ENCODE results near the gene ZNF556. TPM values are rescaled to one million over a fixed set of nuclear protein-coding genes. Genes with fewer than 3 reads are reported as not detected.
A peak's percentile ranks its signal among the peaks of the same experiment; 100 is the strongest.

ZNF556 gene
- total and polyA plus RNA-seq, 10 of the 15 experiments (the other 5 are each of a cell fraction or from before 2014, with no cell fraction given), result not detected

DNA sequence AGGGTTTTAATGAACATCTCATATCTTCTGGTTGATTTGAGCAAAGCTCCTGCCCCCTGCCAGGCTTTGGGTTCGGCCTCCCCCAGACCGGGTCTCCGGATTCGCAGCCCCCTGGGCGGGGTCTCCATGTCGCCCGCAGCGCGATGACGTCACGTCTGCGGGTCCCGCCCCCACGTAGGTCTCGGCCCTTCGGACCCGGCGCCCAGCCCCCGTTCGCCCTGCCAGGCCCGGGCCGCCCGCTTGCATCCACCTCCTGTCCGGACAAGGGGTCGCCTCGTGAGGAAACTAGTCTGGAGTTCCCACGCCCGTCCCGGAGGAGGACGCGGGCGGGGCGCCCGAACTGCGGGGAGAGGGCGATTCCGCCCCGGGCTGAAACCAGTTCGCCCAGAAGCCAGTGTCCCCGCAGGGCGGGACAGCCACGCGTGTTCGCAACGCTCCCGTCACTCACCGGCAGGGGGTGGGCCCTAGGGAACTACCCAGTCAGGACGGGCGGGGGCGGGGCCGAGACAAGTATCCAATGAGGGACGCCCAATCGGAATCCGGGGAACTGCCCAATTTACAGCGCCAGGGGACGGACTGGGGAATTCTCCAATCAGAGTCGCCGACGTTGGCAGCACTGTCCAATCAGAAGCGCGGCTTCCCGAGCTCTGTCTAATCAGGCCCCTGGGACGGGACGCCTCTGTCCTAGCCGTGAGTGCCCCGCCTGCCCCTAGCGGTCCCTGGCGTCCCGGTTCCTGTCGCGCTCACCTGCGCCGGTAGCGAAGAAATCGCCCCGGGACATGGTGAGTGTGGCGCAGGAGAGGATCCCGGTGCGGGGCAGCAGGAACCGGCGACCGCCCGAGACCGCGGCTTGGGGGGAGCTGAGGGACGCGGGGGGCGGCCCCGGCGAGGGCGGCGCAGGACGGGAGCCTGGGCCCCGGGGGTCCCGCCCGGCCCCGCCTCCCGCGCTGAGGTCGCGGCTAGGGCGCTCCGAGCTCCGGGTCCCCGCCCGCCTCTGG is 26.0 kb upstream of the ZNF556 start, which contains the start of gene ZNF555 (continued):
- TF ChIP-seq TBL1XR1 (IDR thresholded peaks at IDR 0.05; ENCODE audit: low read depth, low read length), result no peak
- TF ChIP-seq LARP7 (IDR thresholded peaks at IDR 0.05), result peak; percentile 52; the same call in 1 of the 2 replicates
- TF ChIP-seq, protein P1, sequence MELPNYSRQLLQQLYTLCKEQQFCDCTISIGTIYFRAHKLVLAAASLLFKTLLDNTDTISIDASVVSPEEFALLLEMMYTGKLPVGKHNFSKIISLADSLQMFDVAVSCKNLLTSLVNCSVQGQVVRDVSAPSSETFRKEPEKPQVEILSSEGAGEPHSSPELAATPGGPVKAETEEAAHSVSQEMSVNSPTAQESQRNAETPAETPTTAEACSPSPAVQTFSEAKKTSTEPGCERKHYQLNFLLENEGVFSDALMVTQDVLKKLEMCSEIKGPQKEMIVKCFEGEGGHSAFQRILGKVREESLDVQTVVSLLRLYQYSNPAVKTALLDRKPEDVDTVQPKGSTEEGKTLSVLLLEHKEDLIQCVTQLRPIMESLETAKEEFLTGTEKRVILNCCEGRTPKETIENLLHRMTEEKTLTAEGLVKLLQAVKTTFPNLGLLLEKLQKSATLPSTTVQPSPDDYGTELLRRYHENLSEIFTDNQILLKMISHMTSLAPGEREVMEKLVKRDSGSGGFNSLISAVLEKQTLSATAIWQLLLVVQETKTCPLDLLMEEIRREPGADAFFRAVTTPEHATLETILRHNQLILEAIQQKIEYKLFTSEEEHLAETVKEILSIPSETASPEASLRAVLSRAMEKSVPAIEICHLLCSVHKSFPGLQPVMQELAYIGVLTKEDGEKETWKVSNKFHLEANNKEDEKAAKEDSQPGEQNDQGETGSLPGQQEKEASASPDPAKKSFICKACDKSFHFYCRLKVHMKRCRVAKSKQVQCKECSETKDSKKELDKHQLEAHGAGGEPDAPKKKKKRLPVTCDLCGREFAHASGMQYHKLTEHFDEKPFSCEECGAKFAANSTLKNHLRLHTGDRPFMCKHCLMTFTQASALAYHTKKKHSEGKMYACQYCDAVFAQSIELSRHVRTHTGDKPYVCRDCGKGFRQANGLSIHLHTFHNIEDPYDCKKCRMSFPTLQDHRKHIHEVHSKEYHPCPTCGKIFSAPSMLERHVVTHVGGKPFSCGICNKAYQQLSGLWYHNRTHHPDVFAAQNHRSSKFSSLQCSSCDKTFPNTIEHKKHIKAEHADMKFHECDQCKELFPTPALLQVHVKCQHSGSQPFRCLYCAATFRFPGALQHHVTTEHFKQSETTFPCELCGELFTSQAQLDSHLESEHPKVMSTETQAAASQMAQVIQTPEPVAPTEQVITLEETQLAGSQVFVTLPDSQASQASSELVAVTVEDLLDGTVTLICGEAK (IDR thresholded peaks at IDR 0.05; ENCODE audit: borderline replicate concordance), result no peak
- TF ChIP-seq, protein P2, sequence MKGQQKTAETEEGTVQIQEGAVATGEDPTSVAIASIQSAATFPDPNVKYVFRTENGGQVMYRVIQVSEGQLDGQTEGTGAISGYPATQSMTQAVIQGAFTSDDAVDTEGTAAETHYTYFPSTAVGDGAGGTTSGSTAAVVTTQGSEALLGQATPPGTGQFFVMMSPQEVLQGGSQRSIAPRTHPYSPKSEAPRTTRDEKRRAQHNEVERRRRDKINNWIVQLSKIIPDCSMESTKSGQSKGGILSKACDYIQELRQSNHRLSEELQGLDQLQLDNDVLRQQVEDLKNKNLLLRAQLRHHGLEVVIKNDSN (IDR thresholded peaks at IDR 0.05; ENCODE audit: borderline replicate concordance, extremely low read length, insufficient read depth, low read depth, low read length), result no peak
- TF ChIP-seq TCF12 (IDR thresholded peaks at IDR 0.05; ENCODE audit: low read depth, low read length), result no peak
- no peak; the same call in 1 of the 2 replicates for TF ChIP-seq BCL11A (IDR thresholded peaks at IDR 0.05; ENCODE audit: low read depth, low read length)
- TF ChIP-seq MEF2A (IDR thresholded peaks at IDR 0.05; ENCODE audit: insufficient read depth, low read depth, low read length), result no peak
- no peak for TF ChIP-seq SUPT20H (IDR thresholded peaks at IDR 0.05; ENCODE audit: borderline replicate concordance, control insufficient read depth, low read depth, low read length)
- TF ChIP-seq SMAD5 (IDR thresholded peaks at IDR 0.05; ENCODE audit: low read depth), result no peak
- TF ChIP-seq, protein P3, sequence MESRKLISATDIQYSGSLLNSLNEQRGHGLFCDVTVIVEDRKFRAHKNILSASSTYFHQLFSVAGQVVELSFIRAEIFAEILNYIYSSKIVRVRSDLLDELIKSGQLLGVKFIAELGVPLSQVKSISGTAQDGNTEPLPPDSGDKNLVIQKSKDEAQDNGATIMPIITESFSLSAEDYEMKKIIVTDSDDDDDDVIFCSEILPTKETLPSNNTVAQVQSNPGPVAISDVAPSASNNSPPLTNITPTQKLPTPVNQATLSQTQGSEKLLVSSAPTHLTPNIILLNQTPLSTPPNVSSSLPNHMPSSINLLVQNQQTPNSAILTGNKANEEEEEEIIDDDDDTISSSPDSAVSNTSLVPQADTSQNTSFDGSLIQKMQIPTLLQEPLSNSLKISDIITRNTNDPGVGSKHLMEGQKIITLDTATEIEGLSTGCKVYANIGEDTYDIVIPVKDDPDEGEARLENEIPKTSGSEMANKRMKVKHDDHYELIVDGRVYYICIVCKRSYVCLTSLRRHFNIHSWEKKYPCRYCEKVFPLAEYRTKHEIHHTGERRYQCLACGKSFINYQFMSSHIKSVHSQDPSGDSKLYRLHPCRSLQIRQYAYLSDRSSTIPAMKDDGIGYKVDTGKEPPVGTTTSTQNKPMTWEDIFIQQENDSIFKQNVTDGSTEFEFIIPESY (IDR thresholded peaks at IDR 0.05), result no peak
- peak; percentile 100 for TF ChIP-seq SP1 (IDR thresholded peaks at IDR 0.05; ENCODE audit: low read depth, low read length)
- TF ChIP-seq, protein P4, sequence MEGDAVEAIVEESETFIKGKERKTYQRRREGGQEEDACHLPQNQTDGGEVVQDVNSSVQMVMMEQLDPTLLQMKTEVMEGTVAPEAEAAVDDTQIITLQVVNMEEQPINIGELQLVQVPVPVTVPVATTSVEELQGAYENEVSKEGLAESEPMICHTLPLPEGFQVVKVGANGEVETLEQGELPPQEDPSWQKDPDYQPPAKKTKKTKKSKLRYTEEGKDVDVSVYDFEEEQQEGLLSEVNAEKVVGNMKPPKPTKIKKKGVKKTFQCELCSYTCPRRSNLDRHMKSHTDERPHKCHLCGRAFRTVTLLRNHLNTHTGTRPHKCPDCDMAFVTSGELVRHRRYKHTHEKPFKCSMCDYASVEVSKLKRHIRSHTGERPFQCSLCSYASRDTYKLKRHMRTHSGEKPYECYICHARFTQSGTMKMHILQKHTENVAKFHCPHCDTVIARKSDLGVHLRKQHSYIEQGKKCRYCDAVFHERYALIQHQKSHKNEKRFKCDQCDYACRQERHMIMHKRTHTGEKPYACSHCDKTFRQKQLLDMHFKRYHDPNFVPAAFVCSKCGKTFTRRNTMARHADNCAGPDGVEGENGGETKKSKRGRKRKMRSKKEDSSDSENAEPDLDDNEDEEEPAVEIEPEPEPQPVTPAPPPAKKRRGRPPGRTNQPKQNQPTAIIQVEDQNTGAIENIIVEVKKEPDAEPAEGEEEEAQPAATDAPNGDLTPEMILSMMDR (IDR thresholded peaks at IDR 0.05 in 2 of 3, conservative IDR thresholded peaks at IDR 0.05 in 1 of 3; ENCODE audit: control insufficient read depth in 2 of 3, extremely low read depth in 1 of 3, insufficient read depth in 1 of 3, low read depth in 3 of 3, low read length in 3 of 3), result peak; percentile 48 to 70 (median 48)
- TF ChIP-seq NFIC (IDR thresholded peaks at IDR 0.05; ENCODE audit: low read depth, low read length), result no peak
- TF ChIP-seq, protein P5, sequence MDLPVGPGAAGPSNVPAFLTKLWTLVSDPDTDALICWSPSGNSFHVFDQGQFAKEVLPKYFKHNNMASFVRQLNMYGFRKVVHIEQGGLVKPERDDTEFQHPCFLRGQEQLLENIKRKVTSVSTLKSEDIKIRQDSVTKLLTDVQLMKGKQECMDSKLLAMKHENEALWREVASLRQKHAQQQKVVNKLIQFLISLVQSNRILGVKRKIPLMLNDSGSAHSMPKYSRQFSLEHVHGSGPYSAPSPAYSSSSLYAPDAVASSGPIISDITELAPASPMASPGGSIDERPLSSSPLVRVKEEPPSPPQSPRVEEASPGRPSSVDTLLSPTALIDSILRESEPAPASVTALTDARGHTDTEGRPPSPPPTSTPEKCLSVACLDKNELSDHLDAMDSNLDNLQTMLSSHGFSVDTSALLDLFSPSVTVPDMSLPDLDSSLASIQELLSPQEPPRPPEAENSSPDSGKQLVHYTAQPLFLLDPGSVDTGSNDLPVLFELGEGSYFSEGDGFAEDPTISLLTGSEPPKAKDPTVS (IDR thresholded peaks at IDR 0.05; ENCODE audit: low read depth, low read length), result no peak

All from GM12878 (cell line).